GM23248 (cell line): Measurements from ENCODE around the gene MPRIP. TPM values are rescaled to one million over a fixed set of nuclear protein-coding genes. Genes with fewer than 3 reads are reported as not detected.
A peak's percentile ranks its signal among the peaks of the same experiment; 100 is the strongest.
"Not testable (repeated sequence)": the region's sequence is repeated elsewhere in the genome, so short reads cannot be mapped to it uniquely, and the experiment has no call there.

Source experiments
- DNase-seq: peaks from one replicate; pipeline ENCODE4 v3.0.0-alpha.2; 2015
- H2AFZ ChIP-seq: fragments of 200-600 bp; sonication (generic); 2 replicates; pipeline ENCODE4 v1.6.1; 2016; ENCODE audit warnings: antibody characterized with exemption
- H3F3A ChIP-seq: fragments of 200-600 bp; sonication (generic); 2 replicates; pipeline ENCODE4 v1.6.1; 2016; ENCODE audit warnings: mild to moderate bottlenecking, antibody characterized with exemption, mixed run types; ENCODE audit not compliant: insufficient read depth
- H3K27ac ChIP-seq: fragments of 200-600 bp; sonication (generic); 2 replicates; pipeline ENCODE4 v1.5.1; 2016; ENCODE audit warnings: mild to moderate bottlenecking
- H3K27me3 ChIP-seq: fragments of 200-600 bp; sonication (generic); replicated peaks from 2 replicates; pipeline ENCODE4 v1.6.1; 2016; ENCODE audit warnings: mild to moderate bottlenecking; ENCODE audit not compliant: insufficient read depth
- H3K36me3 ChIP-seq: fragments of 200-600 bp; sonication (generic); 2 replicates; pipeline ENCODE4 v1.6.1; 2016; ENCODE audit warnings: low read depth, mild to moderate bottlenecking
- H3K4me1 ChIP-seq: fragments of 200-600 bp; sonication (generic); 2 replicates; pipeline ENCODE4 v1.6.1; 2016; ENCODE audit warnings: mild to moderate bottlenecking; ENCODE audit not compliant: insufficient read depth
- H3K4me2 ChIP-seq: fragments of 200-600 bp; sonication (generic); one replicate; pipeline ENCODE4 v1.6.1; 2016; ENCODE audit warnings: mild to moderate bottlenecking; ENCODE audit not compliant: unreplicated experiment
- H3K4me3 ChIP-seq: fragments of 200-600 bp; sonication (generic); 2 replicates; pipeline ENCODE4 v1.5.1; 2016; ENCODE audit warnings: mild to moderate bottlenecking
- H3K79me2 ChIP-seq: fragments of 200-600 bp; sonication (generic); 2 replicates; pipeline ENCODE4 v1.6.1; 2016; ENCODE audit warnings: mild to moderate bottlenecking; ENCODE audit not compliant: insufficient read depth
- H3K9ac ChIP-seq: fragments of 200-600 bp; sonication (generic); 2 replicates; pipeline ENCODE4 v1.6.1; 2016; ENCODE audit warnings: mild to moderate bottlenecking
- H3K9me2 ChIP-seq: fragments of 200-600 bp; sonication (generic); 2 replicates; pipeline ENCODE4 v1.6.1; 2016; ENCODE audit warnings: mixed run types, mild to moderate bottlenecking, moderate library complexity; ENCODE audit not compliant: insufficient read depth
- H3K9me3 ChIP-seq: fragments of 200-600 bp; sonication (generic); one replicate; pipeline ENCODE4 v1.6.1; 2017; ENCODE audit warnings: low read depth
- H4K20me1 ChIP-seq: fragments of 200-600 bp; sonication (generic); 2 replicates; pipeline ENCODE4 v1.6.0; 2016; ENCODE audit not compliant: insufficient read depth
- EZH2 ChIP-seq: fragments of 200-600 bp; sonication (generic); IDR thresholded peaks from 2 replicates; pipeline ENCODE4 v1.6.1; 2018; ENCODE audit warnings: antibody characterized with exemption, mild to moderate bottlenecking; ENCODE audit not compliant: insufficient read depth, poor library complexity, severe bottlenecking
- EZH2phosphoT487 ChIP-seq: fragments of 200-600 bp; sonication (generic); IDR thresholded peaks from 2 replicates; pipeline ENCODE4 v1.6.1; 2018; ENCODE audit warnings: antibody characterized with exemption, moderate library complexity, mild to moderate bottlenecking, low read depth; ENCODE audit not compliant: insufficient read depth
- WGBS, 2 experiments: methylation state at CpG; one replicate each; pipeline ENCODE4 v1.1.6; 2015 to 2017; ENCODE audit warnings: low lambda C conversion rate in 2 of 2, low coverage in 1 of 2; ENCODE audit errors: missing lambda C conversion rate in 2 of 2; 5-methylcytosine and 5-hydroxymethylcytosine counted together
- in situ Hi-C: fragments of 300-500 bp; cut with MboI; formaldehyde crosslinking; loops from 2 replicates; pipeline ENCODE4 v1.15.0; 2020
- polyA plus RNA-seq: library from polyadenylated mRNA; unstranded; fragments of >200 nt; fragmentation: Nextera tagmentation; extraction: Ambion mirVana; gene quantifications from 2 replicates; pipeline ENCODE4 v1.2.1, GENCODE V29; 2016
- total RNA-seq: library from RNA; depleted of rRNA; stranded (reverse); fragments of >200 nt; shearing (Covaris generic); gene quantifications from 2 replicates; pipeline ENCODE4 v1.2.3, GENCODE V29; 2014; rRNA removed

MPRIP gene, protein sequence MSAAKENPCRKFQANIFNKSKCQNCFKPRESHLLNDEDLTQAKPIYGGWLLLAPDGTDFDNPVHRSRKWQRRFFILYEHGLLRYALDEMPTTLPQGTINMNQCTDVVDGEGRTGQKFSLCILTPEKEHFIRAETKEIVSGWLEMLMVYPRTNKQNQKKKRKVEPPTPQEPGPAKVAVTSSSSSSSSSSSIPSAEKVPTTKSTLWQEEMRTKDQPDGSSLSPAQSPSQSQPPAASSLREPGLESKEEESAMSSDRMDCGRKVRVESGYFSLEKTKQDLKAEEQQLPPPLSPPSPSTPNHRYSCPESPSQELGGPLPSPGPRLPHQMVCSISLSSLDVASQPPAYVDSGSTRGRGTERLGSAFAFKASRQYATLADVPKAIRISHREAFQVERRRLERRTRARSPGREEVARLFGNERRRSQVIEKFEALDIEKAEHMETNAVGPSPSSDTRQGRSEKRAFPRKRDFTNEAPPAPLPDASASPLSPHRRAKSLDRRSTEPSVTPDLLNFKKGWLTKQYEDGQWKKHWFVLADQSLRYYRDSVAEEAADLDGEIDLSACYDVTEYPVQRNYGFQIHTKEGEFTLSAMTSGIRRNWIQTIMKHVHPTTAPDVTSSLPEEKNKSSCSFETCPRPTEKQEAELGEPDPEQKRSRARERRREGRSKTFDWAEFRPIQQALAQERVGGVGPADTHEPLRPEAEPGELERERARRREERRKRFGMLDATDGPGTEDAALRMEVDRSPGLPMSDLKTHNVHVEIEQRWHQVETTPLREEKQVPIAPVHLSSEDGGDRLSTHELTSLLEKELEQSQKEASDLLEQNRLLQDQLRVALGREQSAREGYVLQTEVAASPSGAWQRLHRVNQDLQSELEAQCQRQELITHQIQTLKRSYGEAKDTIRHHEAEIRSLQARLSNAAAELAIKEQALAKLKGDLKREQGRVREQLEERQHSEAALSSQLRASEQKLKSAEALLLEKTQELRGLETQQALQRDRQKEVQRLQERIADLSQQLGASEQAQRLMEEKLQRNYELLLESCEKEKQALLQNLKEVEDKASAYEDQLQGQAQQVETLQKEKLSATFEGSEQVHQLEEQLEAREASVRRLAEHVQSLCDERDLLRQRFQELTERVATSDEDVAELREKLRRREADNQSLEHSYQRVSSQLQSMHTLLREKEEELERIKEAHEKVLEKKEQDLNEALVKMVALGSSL (N-terminal part only)
- total RNA-seq = 292 TPM in 2 replicates
- 68.4 and 73.5 TPM in 2 replicates for polyA plus RNA-seq

DNA sequence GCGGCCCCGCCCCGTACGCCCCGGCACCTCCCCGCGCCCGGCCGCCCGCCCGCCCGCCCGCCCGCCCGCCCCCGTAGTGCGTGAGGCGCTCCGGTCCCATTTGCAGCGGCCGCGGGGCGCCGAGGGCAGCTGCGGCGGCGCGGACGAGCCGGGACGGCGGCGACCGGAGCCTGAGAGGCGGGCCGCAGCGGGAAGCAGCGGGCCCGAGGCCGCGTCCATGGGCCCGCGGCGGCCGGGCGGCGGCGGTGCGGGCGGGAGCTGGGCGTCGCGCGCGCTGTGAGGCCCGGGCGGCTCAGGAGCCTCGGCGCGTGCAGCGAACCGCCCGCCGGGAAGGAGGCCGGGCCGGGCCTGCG is at the start of gene MPRIP:
Gene MPRIP, plus strand, starts transcription at position 74 of the 353 bp plus-strand sequence. CDS start 392 bp downstream, outside the sequence.
- WGBS, 2 experiments = 2 to 5% methylated on average over 8 to 48 of the region's 67 CpGs
- H3K79me2 ChIP-seq = peaks cover 47% of the 10 kb centered on the region
- in situ Hi-C loops = no loop called here

DNA sequence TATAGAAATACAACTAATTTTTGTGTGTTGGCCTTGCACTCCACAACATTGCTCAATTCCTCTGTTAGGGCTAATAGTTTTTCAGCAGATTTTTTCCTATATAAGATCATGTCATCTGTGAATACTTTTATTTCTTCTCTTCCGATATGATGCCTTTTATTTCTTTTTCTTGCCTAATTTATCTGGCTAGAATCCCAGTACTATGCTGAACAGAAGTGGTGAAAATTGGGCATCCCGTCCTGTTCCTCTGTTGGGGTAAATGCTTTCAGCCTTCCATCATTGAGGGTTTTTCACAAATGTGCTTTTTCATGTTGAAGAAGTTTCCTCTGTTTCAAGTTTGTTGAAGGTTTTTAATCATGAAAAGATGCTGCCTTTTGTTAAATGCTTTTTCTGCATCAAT is 47.6 kb upstream of the MPRIP start:
- Histone ChIP-seq H3K36me3 (no peaks in the 10 kb centered on the region), H3K4me3 (no peak overlapping the region), H3K4me1 (peaks cover 4% of the 10 kb centered on the region; the same call in 1 of the 2 replicates), H3K4me2 (no peak overlapping the region), H3K9me3 (no peaks in the 10 kb centered on the region), H4K20me1 (no peaks in the 10 kb centered on the region), H3K27me3 (no peaks in the 10 kb centered on the region), H3K79me2 (no peaks in the 10 kb centered on the region), H3K9me2 (no peaks in the 10 kb centered on the region), H3F3A (peaks cover 11% of the 10 kb centered on the region; the same call in 1 of the 2 replicates), H3K27ac (no peak overlapping the region), H3K9ac (no peak overlapping the region), H2AFZ (no peak overlapping the region)
- TF ChIP-seq EZH2phosphoT487 (no peak), EZH2 (no peak)
- 17 to 27% methylated on average over 2 of the region's 2 CpGs for WGBS, 2 experiments
- in situ Hi-C loops = no loop called here
- peak; percentile 23 for DNase-seq

More for the DNA sequence above, at the start of gene MPRIP:
- Histone ChIP-seq H3K36me3 (no peaks in the 10 kb centered on the region), H3K4me2 (peak within 1 kb of the TSS; percentile 100), H3K4me3 (peak within 1 kb of the TSS; percentile 95), H3K9ac (peak within 1 kb of the TSS; percentile 94), H3K4me1 (peaks cover 32% of the 10 kb centered on the region), H3K9me2 (no peaks in the 10 kb centered on the region), H3K27ac (peak within 1 kb of the TSS; percentile 82), H2AFZ (peak within 1 kb of the TSS; percentile 91), H3K27me3 (no peaks in the 10 kb centered on the region), H4K20me1 (peaks cover 11% of the 10 kb centered on the region; the same call in 1 of the 2 replicates), H3K9me3 (no peaks in the 10 kb centered on the region), H3F3A (peaks cover 54% of the 10 kb centered on the region)
- TF ChIP-seq EZH2 = no peak
- TF ChIP-seq EZH2phosphoT487 = no peak
- DNase-seq = no peak

DNA sequence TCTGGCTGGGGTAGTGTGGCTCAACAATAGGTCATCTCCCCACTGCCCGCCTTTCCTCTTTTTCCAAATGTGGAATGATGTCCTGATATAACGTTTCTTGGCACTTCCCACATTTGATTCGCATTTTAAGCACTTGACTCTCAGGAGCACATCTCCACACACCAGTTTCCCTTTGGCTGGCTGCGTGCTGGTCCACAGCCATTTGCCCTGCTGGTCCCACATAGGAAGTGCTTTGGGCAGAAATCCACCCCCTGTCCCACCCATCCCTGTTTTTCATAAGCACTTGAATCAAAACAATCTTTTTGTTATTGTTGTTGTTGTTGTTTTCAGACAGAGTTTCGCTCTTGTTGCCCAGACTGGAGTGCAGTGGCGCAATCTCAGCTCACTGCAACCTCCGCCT is 46.3 kb upstream of the MPRIP start:
- H3K36me3 ChIP-seq = no peaks in the 10 kb centered on the region
- no peaks in the 10 kb centered on the region for H4K20me1 ChIP-seq
- no peak overlapping the region for H2AFZ ChIP-seq
- in situ Hi-C loops = no loop called here
- WGBS, 2 experiments = 87 to 90% methylated on average over 7 of the region's 7 CpGs
- H3K79me2 ChIP-seq = no peaks in the 10 kb centered on the region
- H3F3A ChIP-seq = peaks cover 11% of the 10 kb centered on the region; the same call in 1 of the 2 replicates
- TF ChIP-seq EZH2 (no peak), EZH2phosphoT487 (no peak)
- H3K4me1 ChIP-seq = no peaks in the 10 kb centered on the region
- H3K27ac ChIP-seq = no peak overlapping the region
- no peak for DNase-seq
- H3K4me2 ChIP-seq = no peak overlapping the region
- no peaks in the 10 kb centered on the region for H3K9me3 ChIP-seq
- H3K4me3 ChIP-seq = no peak overlapping the region
- H3K9ac ChIP-seq = no peak overlapping the region
- no peaks in the 10 kb centered on the region for H3K9me2 ChIP-seq
- H3K27me3 ChIP-seq = no peaks in the 10 kb centered on the region

DNA sequence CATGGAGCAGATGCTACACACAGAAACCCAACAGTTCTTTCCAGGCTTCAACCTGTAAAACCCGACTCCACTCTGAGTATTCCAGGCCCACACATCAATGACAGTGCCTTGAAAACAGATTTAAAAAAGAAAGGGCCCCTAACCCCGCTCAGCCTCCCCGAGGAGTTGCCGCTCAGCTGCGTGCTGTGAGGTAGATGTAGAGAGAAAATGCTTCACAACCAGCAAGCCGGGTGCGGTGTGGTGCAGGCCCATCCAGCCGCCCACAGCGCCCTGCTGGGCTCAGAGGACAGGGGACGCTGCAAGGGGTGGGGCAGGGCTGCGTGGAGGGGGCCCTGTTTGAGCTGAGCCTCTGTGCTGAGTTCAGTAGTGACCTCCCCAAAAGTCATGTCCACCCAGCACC is 45.5 kb upstream of the MPRIP start:
- H3K9me3 ChIP-seq, H3K27ac ChIP-seq, H3K9me2 ChIP-seq, H3K9ac ChIP-seq, in situ Hi-C loops, H3K4me3 ChIP-seq, H4K20me1 ChIP-seq, H3K36me3 ChIP-seq, H3K27me3 ChIP-seq, DNase-seq, H3K4me1 ChIP-seq, H3K79me2 ChIP-seq, H3K4me2 ChIP-seq, H2AFZ ChIP-seq: not testable (repeated sequence)
- H3F3A ChIP-seq = peaks cover 11% of the 10 kb centered on the region; the same call in 1 of the 2 replicates
- WGBS, 2 experiments = 72 to 83% methylated on average over 11 of the region's 11 CpGs
